Endothelial cell of umbilical vein (primary cell): ENCODE data around the gene SLC27A4. TPM values are rescaled to one million over a fixed set of nuclear protein-coding genes. Genes with fewer than 3 reads are reported as not detected.

Source experiments
- BruUV-seq: library from RNA; stranded (reverse); fragments of 400-500 nt; replicated peaks from 2 replicates; lab custom pipeline; 2021; lab: Mats Ljungman, UMichigan
- CTCF ChIA-PET: fragments of 300-600, 350-600 bp; sonication (Branson Sonifier 250); formaldehyde crosslinking; loops from one replicate; lab custom pipeline; 2021; ENCODE audit warnings: antibody characterized with exemption, inconsistent platforms; lab: Charles Lee
- POLR2A ChIA-PET: fragments of 300-600, 350-600 bp; sonication (Branson Sonifier 250); formaldehyde crosslinking; loops from one replicate; lab custom pipeline; 2021; ENCODE audit warnings: antibody characterized with exemption, inconsistent platforms; lab: Charles Lee
- DNase-seq: peaks from one replicate; pipeline ENCODE4 v3.0.0-alpha.2; 2011; ENCODE audit warnings: low read depth, low spot score
- FAIRE-seq: peaks from 2 replicates; lab custom pipeline; 2011; peaks lifted over from hg19 to GRCh38; lab: Jason Lieb, UNC
- H2AFZ ChIP-seq: 2 replicates; pipeline ENCODE4 v1.6.0; 2012; ENCODE audit warnings: low read depth, low read length, control low read depth, inconsistent platforms
- H3K27ac ChIP-seq: 2 replicates; pipeline ENCODE4 v1.5.1; 2011; ENCODE audit warnings: low read depth, mild to moderate bottlenecking, control low read depth, low read length, moderate library complexity; ENCODE audit not compliant: insufficient read depth
- H3K27me3 ChIP-seq, 2 experiments: 2 replicates each; pipeline versions ENCODE4 v1.6.0 to v1.6.1; 2011; ENCODE audit warnings: low read length in 2 of 2, mixed read lengths in 1 of 2; ENCODE audit not compliant: control insufficient read depth in 2 of 2, insufficient read depth in 2 of 2
- H3K36me3 ChIP-seq, 2 experiments: 2 replicates in 1 of 2; 3 replicates in 1 of 2; pipeline ENCODE4 v1.5.1; 2011; ENCODE audit warnings: low read length in 2 of 2, mild to moderate bottlenecking in 1 of 2, moderate library complexity in 1 of 2; ENCODE audit not compliant: control insufficient read depth in 2 of 2, insufficient read depth in 2 of 2; ENCODE audit errors: extremely low read depth in 1 of 2
- H3K4me1 ChIP-seq: 3 replicates; pipeline ENCODE4 v1.5.1; 2011; ENCODE audit warnings: mild to moderate bottlenecking, low read length; ENCODE audit not compliant: control insufficient read depth, insufficient read depth; ENCODE audit errors: extremely low read depth
- H3K4me2 ChIP-seq: 2 replicates; pipeline ENCODE4 v1.6.1; 2011; ENCODE audit warnings: low read length, control low read depth, mixed read lengths; ENCODE audit not compliant: insufficient read depth
- H3K4me3 ChIP-seq, 3 experiments: fragments of 200-600 bp in 1 of 3; sonication (generic), shearing (Covaris generic) in 1 of 3; replicated peaks in 1 of 3; 2 replicates each; pipeline ENCODE4 v1.5.1; 2011 to 2016; ENCODE audit warnings: control low read depth in 3 of 3, low read length in 3 of 3, mild to moderate bottlenecking in 2 of 3, inconsistent platforms in 1 of 3, low read depth in 1 of 3, moderate library complexity in 1 of 3; ENCODE audit not compliant: insufficient read depth in 1 of 3
- H3K79me2 ChIP-seq: 2 replicates; pipeline ENCODE4 v1.6.0; 2012; ENCODE audit warnings: low read length, inconsistent platforms; ENCODE audit not compliant: control insufficient read depth, insufficient read depth
- H3K9ac ChIP-seq: replicated peaks from 2 replicates; pipeline ENCODE3; 2011; ENCODE audit warnings: low read length, control low read depth; ENCODE audit not compliant: insufficient read depth; ENCODE audit errors: extremely low read depth
- H3K9me1 ChIP-seq: replicated peaks from 3 replicates; pipeline ENCODE4 v1.6.0; 2011; ENCODE audit warnings: mild to moderate bottlenecking, low read length; ENCODE audit not compliant: control insufficient read depth, insufficient read depth; ENCODE audit errors: extremely low read depth
- H3K9me3 ChIP-seq: replicated peaks from 2 replicates; pipeline ENCODE4 v1.5.1; 2012; ENCODE audit warnings: low read length, inconsistent platforms; ENCODE audit not compliant: control insufficient read depth, insufficient read depth
- H4K20me1 ChIP-seq: replicated peaks from 2 replicates; pipeline ENCODE3; 2011; ENCODE audit warnings: mild to moderate bottlenecking, low read length; ENCODE audit not compliant: control insufficient read depth, insufficient read depth; ENCODE audit errors: extremely low read depth
- EZH2 ChIP-seq: IDR thresholded peaks from 2 replicates; pipeline ENCODE4 v1.6.1; 2012; ENCODE audit warnings: borderline replicate concordance, low read depth, mild to moderate bottlenecking, moderate library complexity, low read length, inconsistent platforms; ENCODE audit not compliant: severe bottlenecking
- FOS ChIP-seq: IDR thresholded peaks from 2 replicates; pipeline ENCODE4 v1.6.1; 2011; ENCODE audit warnings: mild to moderate bottlenecking, low read length, moderate library complexity, borderline replicate concordance; ENCODE audit not compliant: insufficient read depth
- GATA2 ChIP-seq: IDR thresholded peaks from 2 replicates; pipeline ENCODE4 v1.7.0; 2011; ENCODE audit warnings: low read depth, mild to moderate bottlenecking, moderate library complexity, mixed read lengths, low read length; ENCODE audit not compliant: insufficient read length, insufficient read depth
- JUN ChIP-seq: IDR thresholded peaks from 2 replicates; pipeline ENCODE4 v1.6.1; 2011; ENCODE audit warnings: borderline replicate concordance, low read depth; ENCODE audit not compliant: insufficient read length, insufficient read depth
- MYC ChIP-seq: IDR thresholded peaks from one replicate; pipeline ENCODE4 v1.6.1; 2011; ENCODE audit warnings: mild to moderate bottlenecking, low read depth, low read length
- POLR2A ChIP-seq: IDR thresholded peaks from 2 replicates; pipeline ENCODE4 v1.6.1; 2012; ENCODE audit warnings: low read depth, mild to moderate bottlenecking, control low read depth, low read length
- POLR2AphosphoS5 ChIP-seq: IDR thresholded peaks from 2 replicates; pipeline ENCODE4 v1.6.1; 2012; ENCODE audit warnings: low read depth, mild to moderate bottlenecking, control low read depth, low read length, moderate library complexity; ENCODE audit not compliant: insufficient read depth
- dilution Hi-C: fragments of 300-500 bp; cut with MboI; formaldehyde crosslinking; loops from one replicate; pipeline ENCODE4 v1.15.0; 2019; ENCODE audit warnings: low sequenced_read_pairs; ENCODE audit not compliant: extremely low pct_ligation_motif_present
- intact Hi-C: fragments of 100-400 bp; cut with micrococcal nuclease; formaldehyde crosslinking; loops from one replicate; pipeline ENCODE4 v1.10.0; 2022
- polyA plus RNA-seq, 4 experiments: library from polyadenylated mRNA; depleted of rRNA in 3 of 4; stranded (reverse) in 3 of 4; unstranded in 1 of 4; fragments of >200 nt; gene quantifications; 2 replicates each; pipeline versions ENCODE4 v1.2.1 to v1.2.3, GENCODE V29; 2011 to 2012; ENCODE audit warnings: missing spikeins in 1 of 4
- total RNA-seq: library from RNA; stranded (reverse); gene quantifications from 2 replicates; pipeline ENCODE4 v1.2.3, GENCODE V29; 2021
- TF ChIP-seq, protein P1 (sequence below), 2 donors: IDR thresholded peaks; 1 replicate in 1 of 2; 2 replicates in 1 of 2; pipeline ENCODE4 v1.5.1; 2011; ENCODE audit warnings: low read length in 2 of 2, mild to moderate bottlenecking in 2 of 2, moderate library complexity in 2 of 2, control low read depth in 1 of 2, inconsistent platforms in 1 of 2, low read depth in 1 of 2; ENCODE audit not compliant: insufficient read depth in 1 of 2; ENCODE audit errors: extremely low read depth in 1 of 2
- TF ChIP-seq, protein P2 (sequence below): IDR thresholded peaks from 2 replicates; pipeline ENCODE4 v1.6.1; 2011; ENCODE audit not compliant: insufficient read depth, insufficient read length

SLC27A4 gene
- total and polyA plus RNA-seq, 2 donors (not counting 3 experiments of a cell fraction or from before 2014, with no cell fraction given) = 29.9 to 35.0 TPM

DNA sequence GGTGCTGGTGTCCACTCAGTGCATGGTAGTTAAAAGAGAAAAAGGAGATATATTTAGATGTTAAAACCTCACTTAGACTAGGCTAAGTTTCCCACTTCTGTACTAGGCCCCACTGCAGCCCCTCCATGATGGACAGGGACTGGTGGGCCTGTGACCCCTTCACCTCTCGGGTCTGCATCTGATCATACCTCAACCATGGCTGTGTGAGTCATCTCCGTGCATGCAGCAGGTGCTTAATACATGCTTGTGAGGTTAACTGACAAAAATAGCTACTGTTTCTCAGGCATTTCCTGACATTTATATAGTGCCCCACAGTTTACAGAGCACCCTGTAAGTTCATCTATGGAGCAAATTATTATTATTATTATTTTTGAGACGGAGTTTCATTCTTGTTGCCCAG is 22.4 kb downstream of the SLC27A4 start:
- no peaks in the 10 kb centered on the region for H3K79me2 ChIP-seq
- no peak overlapping the region for H3K27ac ChIP-seq
- no peaks in the 10 kb centered on the region for H4K20me1 ChIP-seq
- H3K9me1 ChIP-seq = no peaks in the 10 kb centered on the region
- POLR2A ChIA-PET = interaction anchor here (1.2 kb wide), 1 partner anchor 8 kb away, joined by 8 read pairs; the partner anchor contains the start of gene URM1
- CTCF ChIA-PET = interaction anchor here (0.7 to 4.5 kb wide), 29 partner anchors 9 to 273 kb away, joined by 3 to 108 read pairs (median 5); partner anchors contain the start of genes CERCAM and URM1
- peaks cover 0 to 2% of the 10 kb centered on the region in 2 experiments for H3K36me3 ChIP-seq
- FAIRE-seq (no peak), DNase-seq (no peak)
- no peaks in the 10 kb centered on the region for H3K27me3 ChIP-seq
- no peak for TF ChIP-seq EZH2
- no peak for TF ChIP-seq JUN
- H3K4me2 ChIP-seq = no peak overlapping the region
- no peak overlapping the region for H3K9ac ChIP-seq
- no TSS peak for BruUV-seq
- intact Hi-C loops (loop anchor here (1.0 to 5.0 kb wide), 5 partner anchors 21 to 190 kb away; partner anchors contain the start of genes CERCAM and SPTAN1), dilution Hi-C loops (no loop called here)
- H3K4me1 ChIP-seq = peaks cover 17% of the 10 kb centered on the region
- no peaks in the 10 kb centered on the region for H3K9me3 ChIP-seq
- no peak overlapping the region for H3K4me3 ChIP-seq
- no peak overlapping the region for H2AFZ ChIP-seq

DNA sequence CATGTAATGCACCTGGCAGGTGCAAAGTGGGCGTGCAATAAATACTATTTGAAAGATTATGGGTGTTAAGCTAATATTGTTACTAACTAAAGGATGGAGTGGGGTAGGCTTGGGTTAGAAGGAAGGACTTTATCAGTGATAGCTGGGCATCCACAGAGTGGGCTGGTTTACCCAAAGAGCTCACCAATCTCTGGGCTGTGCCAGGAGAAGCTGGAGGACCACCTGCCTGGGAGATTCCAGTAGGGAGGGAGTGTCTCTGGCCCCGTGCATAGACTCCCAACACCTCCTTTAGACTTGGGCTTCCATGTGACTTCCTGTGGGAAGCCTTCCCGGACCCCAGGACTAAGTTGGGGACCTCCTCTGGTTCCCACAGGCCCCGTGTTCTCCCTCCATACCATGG is 25.2 kb downstream of the SLC27A4 start:
- Histone ChIP-seq H4K20me1 (no peaks in the 10 kb centered on the region), H3K4me2 (no peak overlapping the region), H2AFZ (peak overlapping the region; percentile 56), H3K27me3 (no peaks in the 10 kb centered on the region), H3K9ac (no peak overlapping the region), H3K36me3 (no peaks in the 10 kb centered on the region), H3K4me1 (peaks cover 21% of the 10 kb centered on the region), H3K27ac (no peak overlapping the region), H3K9me1 (no peaks in the 10 kb centered on the region), H3K4me3 (no peak overlapping the region), H3K79me2 (no peaks in the 10 kb centered on the region), H3K9me3 (no peaks in the 10 kb centered on the region)
- intact Hi-C loops (no loop called here), dilution Hi-C loops (no loop called here)
- DNase-seq (no peak), FAIRE-seq (no peak)
- ChIA-PET POLR2A (no interaction called here), CTCF (interaction anchor here (1.0 to 1.1 kb wide), 2 partner anchors 24 to 55 kb away, joined by 3 to 5 read pairs; partner anchors contain the start of gene CERCAM)
- BruUV-seq = no TSS peak
- TF ChIP-seq EZH2 (no peak), FOS (no peak), POLR2AphosphoS5 (no peak), JUN (no peak), POLR2A (no peak), GATA2 (no peak), MYC (no peak)
- TF ChIP-seq, protein P1, sequence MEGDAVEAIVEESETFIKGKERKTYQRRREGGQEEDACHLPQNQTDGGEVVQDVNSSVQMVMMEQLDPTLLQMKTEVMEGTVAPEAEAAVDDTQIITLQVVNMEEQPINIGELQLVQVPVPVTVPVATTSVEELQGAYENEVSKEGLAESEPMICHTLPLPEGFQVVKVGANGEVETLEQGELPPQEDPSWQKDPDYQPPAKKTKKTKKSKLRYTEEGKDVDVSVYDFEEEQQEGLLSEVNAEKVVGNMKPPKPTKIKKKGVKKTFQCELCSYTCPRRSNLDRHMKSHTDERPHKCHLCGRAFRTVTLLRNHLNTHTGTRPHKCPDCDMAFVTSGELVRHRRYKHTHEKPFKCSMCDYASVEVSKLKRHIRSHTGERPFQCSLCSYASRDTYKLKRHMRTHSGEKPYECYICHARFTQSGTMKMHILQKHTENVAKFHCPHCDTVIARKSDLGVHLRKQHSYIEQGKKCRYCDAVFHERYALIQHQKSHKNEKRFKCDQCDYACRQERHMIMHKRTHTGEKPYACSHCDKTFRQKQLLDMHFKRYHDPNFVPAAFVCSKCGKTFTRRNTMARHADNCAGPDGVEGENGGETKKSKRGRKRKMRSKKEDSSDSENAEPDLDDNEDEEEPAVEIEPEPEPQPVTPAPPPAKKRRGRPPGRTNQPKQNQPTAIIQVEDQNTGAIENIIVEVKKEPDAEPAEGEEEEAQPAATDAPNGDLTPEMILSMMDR (IDR thresholded peaks at IDR 0.05; ENCODE audit: extremely low read depth in 1 of 2, insufficient read depth in 1 of 2, low read depth in 1 of 2, low read length in 2 of 2) = no peak
- TF ChIP-seq, protein P2, sequence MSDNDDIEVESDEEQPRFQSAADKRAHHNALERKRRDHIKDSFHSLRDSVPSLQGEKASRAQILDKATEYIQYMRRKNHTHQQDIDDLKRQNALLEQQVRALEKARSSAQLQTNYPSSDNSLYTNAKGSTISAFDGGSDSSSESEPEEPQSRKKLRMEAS = no peak
